Ramos (cell line): ENCODE measurements around the gene ZC3H12C.

Source experiments
- in situ Hi-C: fragments of 300-500 bp; cut with MboI; formaldehyde crosslinking; loops from one replicate; pipeline ENCODE4 v1.14.3; 2022; ENCODE audit warnings: low sequenced_read_pairs; ENCODE audit not compliant: unreplicated experiment

The ZC3H12C gene

GRCh38 chr11:110076371-110076965, 16.7 kb upstream of the ZC3H12C start:
- in situ Hi-C loops, result no loop called here

GRCh38 chr11:110077346-110077745, 15.8 kb upstream of the ZC3H12C start:
- in situ Hi-C loops, result no loop called here

GRCh38 chr11:110077831-110078325, 15.3 kb upstream of the ZC3H12C start:
- in situ Hi-C loops, result no loop called here

GRCh38 chr11:110078923-110079544, 14.2 kb upstream of the ZC3H12C start:
- in situ Hi-C loops, result no loop called here

GRCh38 chr11:110079726-110080125, 13.5 kb upstream of the ZC3H12C start:
- in situ Hi-C loops, result no loop called here

- in situ Hi-C loops, result no loop called here
Observed at GRCh38 chr11:110081462-110082376, 11.5 kb upstream of the ZC3H12C start.

GRCh38 chr11:110082899-110083298, 10.3 kb upstream of the ZC3H12C start:
- in situ Hi-C loops, result no loop called here

GRCh38 chr11:110085255-110085838, 7.8 kb upstream of the ZC3H12C start:
- in situ Hi-C loops, result no loop called here

GRCh38 chr11:110086892-110087309, 6.3 kb upstream of the ZC3H12C start:
- in situ Hi-C loops, result no loop called here

- in situ Hi-C loops, result no loop called here
Observed at GRCh38 chr11:110087812-110088534, 5.2 kb upstream of the ZC3H12C start.

- in situ Hi-C loops, result no loop called here
Observed at GRCh38 chr11:110088535-110089344, 4.5 kb upstream of the ZC3H12C start.

- in situ Hi-C loops, result no loop called here
Observed at GRCh38 chr11:110089617-110090282, 3.4 kb upstream of the ZC3H12C start.

- in situ Hi-C loops, result no loop called here
Observed at GRCh38 chr11:110090466-110091026, 2.6 kb upstream of the ZC3H12C start.

- in situ Hi-C loops, result no loop called here
Observed at GRCh38 chr11:110092111-110092514, 1.1 kb upstream of the ZC3H12C start.

GRCh38 chr11:110093407-110094297, 460 bp downstream of the ZC3H12C start:
- in situ Hi-C loops, result no loop called here

- in situ Hi-C loops, result no loop called here
Observed at GRCh38 chr11:110094298-110095285, 1.4 kb downstream of the ZC3H12C start.
